GM23338 (cell line): ENCODE results near the gene CHD5. TPM values are rescaled to one million over a fixed set of nuclear protein-coding genes. Genes with fewer than 3 reads are reported as not detected.
"Not testable (repeated sequence)": the region's sequence is repeated elsewhere in the genome, so short reads cannot be mapped to it uniquely, and the experiment has no call there.

Experiments used
- ATAC-seq: fragments of 200-7000 bp; cut with Tn5 transposase; 3 replicates; pipeline ENCODE4 v1.9.1; 2020
- DNase-seq: peaks from one replicate; pipeline ENCODE4 v3.0.0-alpha.2; 2015; ENCODE audit warnings: low spot score
- H2AFZ ChIP-seq: fragments of 200-600 bp; sonication (generic); 2 replicates; pipeline ENCODE4 v1.8.0; 2016; ENCODE audit warnings: antibody characterized with exemption, mild to moderate bottlenecking, moderate library complexity
- H3F3A ChIP-seq: fragments of 200-600 bp; sonication (generic); replicated peaks from 2 replicates; pipeline ENCODE4 v1.8.0; 2017; ENCODE audit warnings: antibody characterized with exemption, mixed run types, low read depth
- H3K27ac ChIP-seq: fragments of 200-600 bp; sonication (generic); 2 replicates; pipeline ENCODE4 v1.6.1; 2016; ENCODE audit warnings: low read depth
- H3K27me3 ChIP-seq: fragments of 200-600 bp; sonication (generic); 2 replicates; pipeline ENCODE4 v1.8.0; 2016; ENCODE audit warnings: mild to moderate bottlenecking, mixed run types, moderate library complexity; ENCODE audit not compliant: insufficient read depth
- H3K36me3 ChIP-seq: fragments of 200-600 bp; sonication (generic); 2 replicates; pipeline ENCODE4 v1.8.0; 2016; ENCODE audit warnings: mild to moderate bottlenecking; ENCODE audit not compliant: insufficient read depth
- H3K4me1 ChIP-seq: fragments of 200-600 bp; sonication (generic); 2 replicates; pipeline ENCODE4 v1.8.0; 2016; ENCODE audit warnings: mild to moderate bottlenecking, moderate library complexity; ENCODE audit not compliant: insufficient read depth
- H3K4me2 ChIP-seq: fragments of 200-600 bp; sonication (generic); 2 replicates; pipeline ENCODE4 v1.7.1; 2017; ENCODE audit warnings: mixed run types
- H3K4me3 ChIP-seq: fragments of 200-600 bp; sonication (generic); 2 replicates; pipeline ENCODE4 v1.6.1; 2016; ENCODE audit warnings: mixed run types
- H3K79me2 ChIP-seq: fragments of 200-600 bp; sonication (generic); replicated peaks from 2 replicates; pipeline ENCODE4 v1.8.0; 2017; ENCODE audit warnings: mild to moderate bottlenecking; ENCODE audit not compliant: insufficient read depth
- H3K9me2 ChIP-seq: fragments of 200-600 bp; sonication (generic); 2 replicates; pipeline ENCODE4 v1.8.0; 2017; ENCODE audit not compliant: insufficient read depth
- H4K20me1 ChIP-seq: fragments of 200-600 bp; sonication (generic); replicated peaks from 2 replicates; pipeline ENCODE4 v1.8.0; 2017; ENCODE audit warnings: mild to moderate bottlenecking; ENCODE audit not compliant: insufficient read depth
- H3K27ac Mint-ChIP-seq: 2 replicates; pipeline ENCODE4 v1.8.0; 2020; ENCODE audit warnings: inconsistent platforms, mild to moderate bottlenecking, moderate library complexity, mixed read lengths
- H3K27me3 Mint-ChIP-seq: 3 replicates; pipeline ENCODE4 v1.8.0; 2022; ENCODE audit warnings: low read depth, mild to moderate bottlenecking, moderate library complexity, mixed read lengths, inconsistent platforms; ENCODE audit not compliant: insufficient read depth, poor library complexity
- H3K36me3 Mint-ChIP-seq: 3 replicates; pipeline ENCODE4 v1.8.0; 2021; ENCODE audit warnings: low read depth, mild to moderate bottlenecking, inconsistent platforms, moderate library complexity, mixed read lengths
- H3K4me1 Mint-ChIP-seq: 3 replicates; pipeline ENCODE4 v1.8.0; 2020; ENCODE audit warnings: mild to moderate bottlenecking, inconsistent platforms, mixed read lengths
- H3K4me3 Mint-ChIP-seq: 3 replicates; pipeline ENCODE4 v1.8.0; 2021; ENCODE audit warnings: moderate library complexity, mild to moderate bottlenecking, inconsistent platforms, mixed read lengths
- H3K9me3 Mint-ChIP-seq: 3 replicates; pipeline ENCODE4 v1.8.0; 2020; ENCODE audit warnings: moderate library complexity, mild to moderate bottlenecking, inconsistent platforms, mixed read lengths
- CREB1 ChIP-seq: fragments of 250-450 bp; sonication (Bioruptor Pico); IDR thresholded peaks from 2 replicates; pipeline ENCODE4 v1.5.0; 2020; ENCODE audit warnings: low read depth, mild to moderate bottlenecking, moderate library complexity
- JUNB ChIP-seq: IDR thresholded peaks from one replicate; pipeline ENCODE4 v1.6.1; 2016; ENCODE audit warnings: antibody characterized with exemption; ENCODE audit not compliant: unreplicated experiment
- NANOG ChIP-seq: IDR thresholded peaks from 2 replicates; pipeline ENCODE4 v1.6.1; 2016; ENCODE audit warnings: antibody characterized with exemption, borderline replicate concordance
- POLR2AphosphoS5 ChIP-seq: IDR thresholded peaks from 2 replicates; pipeline ENCODE4 v1.6.1; 2016; ENCODE audit warnings: antibody characterized with exemption, low read depth
- STAT1 ChIP-seq: IDR thresholded peaks from one replicate; pipeline ENCODE4 v1.6.1; 2016; ENCODE audit warnings: antibody characterized with exemption; ENCODE audit not compliant: unreplicated experiment
- ZNF331 ChIP-seq: fragments of 250-450 bp; sonication (Bioruptor Pico); IDR thresholded peaks from 2 replicates; pipeline ENCODE4 v1.5.0; 2020; ENCODE audit warnings: low read depth, mild to moderate bottlenecking, moderate library complexity
- polyA plus RNA-seq: library from polyadenylated mRNA; unstranded; fragments of >200 nt; fragmentation: Nextera tagmentation; extraction: Ambion mirVana; gene quantifications from 2 replicates; pipeline ENCODE4 v1.2.1, GENCODE V29; 2016
- total RNA-seq: library from RNA; depleted of rRNA; stranded (reverse); fragments of >200 nt; shearing (Covaris generic); gene quantifications from 2 replicates; pipeline ENCODE4 v1.2.3, GENCODE V29; 2014

The CHD5 gene
- total and polyA plus RNA-seq, 2 experiments from 2014 or later = 0.32 to 1.0 TPM

DNA sequence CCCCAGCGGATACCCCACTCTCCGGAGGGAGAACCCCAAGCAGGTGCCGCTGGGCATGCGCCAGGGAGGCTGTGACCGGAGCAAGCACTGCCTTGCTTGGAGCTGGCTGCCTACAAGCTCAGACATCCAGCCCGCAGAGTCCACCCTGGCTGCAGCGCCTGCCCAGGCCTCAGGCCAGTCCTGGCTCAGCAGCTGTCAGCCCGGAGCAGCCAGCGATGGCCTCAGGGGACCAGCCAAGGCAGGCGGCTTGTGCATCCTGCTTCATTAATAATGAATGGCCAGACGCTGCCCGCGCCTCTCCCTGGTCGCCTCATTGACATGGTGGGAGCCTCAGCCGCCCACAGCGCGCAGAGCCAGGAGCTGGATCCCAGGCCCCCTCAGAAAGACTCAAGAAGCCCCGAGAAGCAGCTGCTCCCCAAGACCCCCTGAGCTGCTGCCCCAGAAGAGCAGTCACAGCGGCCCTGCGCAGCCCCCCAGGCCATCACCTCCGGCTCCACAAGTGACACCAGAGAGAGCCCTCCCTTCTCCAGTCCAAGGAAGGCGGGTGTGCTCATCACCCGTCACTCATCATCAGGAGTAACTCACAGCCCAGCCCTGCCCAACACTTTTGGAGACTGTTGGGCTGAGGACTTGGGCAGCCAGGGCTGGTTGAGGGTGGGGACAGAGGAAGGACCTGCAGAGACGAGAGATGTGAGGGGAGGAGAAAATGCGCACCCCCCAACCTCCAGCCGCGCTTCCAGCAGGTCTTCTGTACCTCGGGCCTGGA lies 114.8 kb downstream of the CHD5 start (continued):
- TF ChIP-seq POLR2AphosphoS5 (no peak), STAT1 (no peak), NANOG (no peak), ZNF331 (no peak), JUNB (no peak)

DNA sequence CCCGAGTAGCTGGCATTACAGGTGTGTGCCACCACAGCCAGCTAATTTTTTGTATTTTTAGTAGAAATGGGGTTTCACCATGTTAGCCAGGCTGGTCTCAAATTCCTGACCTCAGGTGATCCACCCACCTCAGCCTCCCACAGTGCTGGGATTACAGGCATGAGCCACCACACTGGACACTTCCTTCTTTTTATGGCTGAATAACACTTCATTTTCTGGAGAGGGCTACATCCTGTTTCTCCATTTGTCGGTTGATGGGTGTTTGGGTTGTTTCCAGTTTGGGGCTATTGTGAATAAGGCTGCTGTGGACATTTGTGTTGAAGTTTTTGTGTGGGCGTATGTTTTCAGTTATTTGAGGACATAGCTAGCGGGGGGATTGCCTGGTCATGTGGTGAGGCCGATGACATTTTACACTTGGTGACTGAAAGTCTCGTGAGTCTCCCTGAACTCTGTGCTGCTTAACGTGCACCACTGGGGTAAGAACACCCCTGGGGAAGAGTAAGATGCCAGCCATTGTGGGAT lies 116.5 kb downstream of the CHD5 start:
- not testable (repeated sequence) for H3K27me3 ChIP-seq

DNA sequence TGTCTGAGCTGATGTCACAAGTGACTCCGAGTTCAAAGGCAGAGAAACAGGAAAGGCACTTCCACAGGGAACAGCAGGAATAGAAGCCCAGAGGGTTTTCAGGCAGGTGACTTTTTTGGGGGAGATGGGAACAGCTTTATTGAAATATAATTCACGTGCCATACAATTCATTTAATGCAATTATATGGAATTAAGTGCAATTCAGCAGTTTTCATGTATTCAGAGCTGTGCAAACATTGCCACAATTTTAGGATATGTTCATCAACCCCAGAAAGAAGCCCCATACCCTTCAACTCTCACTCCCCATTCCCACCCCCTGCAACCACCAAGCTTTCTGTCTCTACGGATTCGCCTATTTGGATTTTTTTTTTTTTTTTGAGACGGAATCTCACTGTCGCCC lies 117.5 kb downstream of the CHD5 start:
- Histone ChIP-seq H2AFZ (no peak overlapping the region), H4K20me1 (no peaks in the 10 kb centered on the region), H3K4me2 (no peak overlapping the region), H3K4me1 (no peaks in the 10 kb centered on the region), H3K27me3 (no peaks in the 10 kb centered on the region), H3K79me2 (no peaks in the 10 kb centered on the region), H3K27ac (no peak overlapping the region), H3F3A (no peaks in the 10 kb centered on the region), H3K4me3 (no peak overlapping the region), H3K36me3 (no peaks in the 10 kb centered on the region), H3K9me2 (no peaks in the 10 kb centered on the region)
- H3K27me3 Mint-ChIP-seq = peaks cover 5% of the 10 kb centered on the region
- no peaks in the 10 kb centered on the region for H3K36me3 Mint-ChIP-seq
- H3K9me3 Mint-ChIP-seq = 0 out of 3 replicates have a peak, but pooled peaks cover 2% of the 10 kb centered on the region
- ATAC-seq = no peak
- DNase-seq = no peak
- H3K4me3 Mint-ChIP-seq = no peak overlapping the region
- H3K4me1 Mint-ChIP-seq = no peaks in the 10 kb centered on the region; the same call in 2 of the 3 replicates
- TF ChIP-seq CREB1 (CRISPR knock-in tag) (no peak), POLR2AphosphoS5 (no peak)
- H3K27ac Mint-ChIP-seq = no peak overlapping the region

More for the DNA sequence above, 116.5 kb downstream of the CHD5 start:
- not testable (repeated sequence) for H4K20me1 ChIP-seq, H3K36me3 ChIP-seq, H3K4me3 Mint-ChIP-seq, H3K4me1 ChIP-seq, H3K27me3 Mint-ChIP-seq, H3K27ac ChIP-seq, H3K4me3 ChIP-seq, H3K4me1 Mint-ChIP-seq, H3K27ac Mint-ChIP-seq, H3F3A ChIP-seq, H3K9me3 Mint-ChIP-seq, H3K79me2 ChIP-seq, DNase-seq, H3K9me2 ChIP-seq, H2AFZ ChIP-seq, H3K36me3 Mint-ChIP-seq, ATAC-seq, H3K4me2 ChIP-seq

DNA sequence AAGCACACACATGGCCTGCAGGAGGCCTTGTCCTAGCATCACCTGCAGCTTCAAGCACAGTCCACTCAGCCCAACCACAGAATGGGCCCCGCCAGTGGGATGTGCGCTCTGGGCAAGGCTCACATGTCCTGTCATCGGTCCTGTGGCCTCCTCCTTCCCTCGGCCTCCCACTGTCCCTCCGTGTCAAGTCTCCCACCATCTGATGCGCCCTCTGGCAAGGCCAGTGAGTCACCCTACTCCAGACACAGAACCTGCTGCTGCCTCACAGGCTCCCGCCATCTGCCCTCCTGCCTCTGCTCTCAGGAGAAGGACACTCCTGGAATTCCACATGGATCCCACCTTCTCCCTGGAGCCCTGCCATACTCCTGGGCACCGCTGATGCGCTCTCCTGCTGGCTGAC lies 120.3 kb downstream of the CHD5 start:
- Mint-ChIP-seq H3K4me3 (no peak overlapping the region), H3K27ac (no peak overlapping the region)
- no peak for ATAC-seq

More for the DNA sequence above, 120.3 kb downstream of the CHD5 start:
- no peak for TF ChIP-seq ZNF331
- Histone ChIP-seq H3K27me3 (no peaks in the 10 kb centered on the region), H3K27ac (no peak overlapping the region), H3K4me3 (no peak overlapping the region), H3F3A (no peaks in the 10 kb centered on the region), H4K20me1 (no peaks in the 10 kb centered on the region), H2AFZ (no peak overlapping the region), H3K79me2 (no peaks in the 10 kb centered on the region), H3K4me2 (no peak overlapping the region), H3K36me3 (no peaks in the 10 kb centered on the region), H3K4me1 (no peaks in the 10 kb centered on the region), H3K9me2 (no peaks in the 10 kb centered on the region)
- H3K27me3 Mint-ChIP-seq = peaks cover 4% of the 10 kb centered on the region
- no peaks in the 10 kb centered on the region for H3K36me3 Mint-ChIP-seq
- H3K9me3 Mint-ChIP-seq = 0 out of 3 replicates have a peak, but pooled peaks cover 2% of the 10 kb centered on the region
- H3K4me1 Mint-ChIP-seq = no peaks in the 10 kb centered on the region; the same call in 2 of the 3 replicates
- no peak for DNase-seq
